Hepatocyte (in vitro differentiated cells): ENCODE measurements around the gene RMI2. TPM values are rescaled to one million over a fixed set of nuclear protein-coding genes. Genes with fewer than 3 reads are reported as not detected.

Source experiments
- DNase-seq: peaks from one replicate; pipeline ENCODE4 v3.0.0-alpha.2; 2016; ENCODE audit warnings: low spot score
- H2AFZ ChIP-seq: fragments of 200-600 bp; sonication (generic); 2 replicates; pipeline ENCODE4 v1.6.0; 2016; ENCODE audit warnings: antibody characterized with exemption, mild to moderate bottlenecking
- H3K27ac ChIP-seq: fragments of 200-600 bp; sonication (generic); 2 replicates; pipeline ENCODE4 v1.5.1; 2016; ENCODE audit warnings: mild to moderate bottlenecking
- H3K27me3 ChIP-seq: fragments of 200-600 bp; sonication (generic); 2 replicates; pipeline ENCODE4 v1.6.1; 2016
- H3K36me3 ChIP-seq: fragments of 200-600 bp; sonication (generic); replicated peaks from 2 replicates; pipeline ENCODE4 v1.5.1; 2016; ENCODE audit warnings: low read depth; ENCODE audit not compliant: insufficient read depth
- H3K4me1 ChIP-seq: fragments of 200-600 bp; sonication (generic); 2 replicates; pipeline ENCODE4 v1.5.1; 2016; ENCODE audit warnings: mild to moderate bottlenecking, moderate library complexity; ENCODE audit not compliant: insufficient read depth
- H3K4me2 ChIP-seq: fragments of 200-600 bp; sonication (generic); 2 replicates; pipeline ENCODE4 v1.6.0; 2016
- H3K4me3 ChIP-seq: fragments of 200-600 bp; sonication (generic); 2 replicates; pipeline ENCODE4 v1.5.1; 2016; ENCODE audit warnings: mild to moderate bottlenecking
- H3K79me2 ChIP-seq: fragments of 200-600 bp; sonication (generic); 2 replicates; pipeline ENCODE4 v1.6.0; 2017; ENCODE audit warnings: mild to moderate bottlenecking
- H3K9me2 ChIP-seq: fragments of 200-600 bp; sonication (generic); replicated peaks from 2 replicates; pipeline ENCODE4 v1.6.0; 2017; ENCODE audit warnings: mild to moderate bottlenecking; ENCODE audit not compliant: insufficient read depth
- H3K9me3 ChIP-seq: fragments of 200-600 bp; sonication (generic); 2 replicates; pipeline ENCODE4 v1.5.1; 2016; ENCODE audit warnings: low read depth, mild to moderate bottlenecking
- H4K20me1 ChIP-seq: fragments of 200-600 bp; sonication (generic); 2 replicates; pipeline ENCODE4 v1.6.0; 2016; ENCODE audit warnings: mild to moderate bottlenecking; ENCODE audit not compliant: insufficient read depth, poor library complexity, severe bottlenecking
- EZH2 ChIP-seq: fragments of 200-600 bp; sonication (generic); IDR thresholded peaks from 2 replicates; pipeline ENCODE4 v1.6.1; 2016; ENCODE audit warnings: antibody characterized with exemption, mild to moderate bottlenecking, borderline replicate concordance
- EZH2phosphoT487 ChIP-seq: fragments of 200-600 bp; sonication (generic); IDR thresholded peaks from one replicate; pipeline ENCODE4 v1.6.1; 2018; ENCODE audit warnings: antibody characterized with exemption, mild to moderate bottlenecking, low read depth, moderate library complexity; ENCODE audit not compliant: unreplicated experiment, severe bottlenecking
- WGBS: methylation state at CpG from one replicate; pipeline ENCODE4 v1.1.6; 2016; ENCODE audit warnings: low lambda C conversion rate; ENCODE audit errors: missing lambda C conversion rate; 5-methylcytosine and 5-hydroxymethylcytosine counted together
- polyA plus RNA-seq: library from polyadenylated mRNA; unstranded; fragments of >200 nt; fragmentation: Nextera tagmentation; extraction: Ambion mirVana; gene quantifications from 2 replicates; pipeline ENCODE4 v1.2.1, GENCODE V29; 2016
- total RNA-seq: library from RNA; depleted of rRNA; stranded (reverse); fragments of >200 nt; gene quantifications from 2 replicates; pipeline ENCODE4 v1.2.3, GENCODE V29; 2014
- TF ChIP-seq, protein P1 (sequence below): fragments of 200-600 bp; sonication (generic); IDR thresholded peaks from 2 replicates; pipeline ENCODE4 v1.5.1; 2016; ENCODE audit warnings: antibody characterized with exemption, mild to moderate bottlenecking; ENCODE audit not compliant: poor library complexity

The RMI2 gene
- total and polyA plus RNA-seq, 2 experiments from 2014 or later: 9.8 to 11.4 TPM

DNA sequence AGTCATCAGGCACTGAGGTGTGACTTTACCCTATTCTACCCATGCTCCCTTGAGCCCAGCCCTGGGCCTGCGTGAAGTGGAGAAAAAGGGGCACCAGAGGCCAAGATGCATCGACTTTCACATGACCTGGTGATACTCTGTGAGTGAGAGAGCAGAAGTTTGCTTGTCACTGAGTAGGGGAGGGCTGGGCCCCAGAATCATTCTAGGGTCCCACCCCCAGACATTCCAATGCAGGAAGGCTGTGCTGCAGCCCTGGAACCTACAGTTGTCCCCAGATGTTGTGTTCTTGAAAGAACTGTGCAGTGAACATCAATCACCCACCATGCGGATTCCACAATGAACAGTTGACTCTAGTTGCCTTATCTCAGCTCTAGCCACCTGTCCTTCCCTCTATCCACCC is 6.2 kb upstream of the RMI2 start:
- TF ChIP-seq EZH2phosphoT487 (no peak), EZH2 (no peak)
- TF ChIP-seq, protein P1, sequence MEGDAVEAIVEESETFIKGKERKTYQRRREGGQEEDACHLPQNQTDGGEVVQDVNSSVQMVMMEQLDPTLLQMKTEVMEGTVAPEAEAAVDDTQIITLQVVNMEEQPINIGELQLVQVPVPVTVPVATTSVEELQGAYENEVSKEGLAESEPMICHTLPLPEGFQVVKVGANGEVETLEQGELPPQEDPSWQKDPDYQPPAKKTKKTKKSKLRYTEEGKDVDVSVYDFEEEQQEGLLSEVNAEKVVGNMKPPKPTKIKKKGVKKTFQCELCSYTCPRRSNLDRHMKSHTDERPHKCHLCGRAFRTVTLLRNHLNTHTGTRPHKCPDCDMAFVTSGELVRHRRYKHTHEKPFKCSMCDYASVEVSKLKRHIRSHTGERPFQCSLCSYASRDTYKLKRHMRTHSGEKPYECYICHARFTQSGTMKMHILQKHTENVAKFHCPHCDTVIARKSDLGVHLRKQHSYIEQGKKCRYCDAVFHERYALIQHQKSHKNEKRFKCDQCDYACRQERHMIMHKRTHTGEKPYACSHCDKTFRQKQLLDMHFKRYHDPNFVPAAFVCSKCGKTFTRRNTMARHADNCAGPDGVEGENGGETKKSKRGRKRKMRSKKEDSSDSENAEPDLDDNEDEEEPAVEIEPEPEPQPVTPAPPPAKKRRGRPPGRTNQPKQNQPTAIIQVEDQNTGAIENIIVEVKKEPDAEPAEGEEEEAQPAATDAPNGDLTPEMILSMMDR: no peak
- Histone ChIP-seq H2AFZ (no peak overlapping the region), H3K36me3 (no peaks in the 10 kb centered on the region), H3K4me1 (no peaks in the 10 kb centered on the region), H4K20me1 (no peaks in the 10 kb centered on the region), H3K9me3 (no peaks in the 10 kb centered on the region), H3K9me2 (no peaks in the 10 kb centered on the region), H3K27ac (no peak overlapping the region), H3K79me2 (no peaks in the 10 kb centered on the region), H3K4me3 (no peak overlapping the region), H3K27me3 (no peaks in the 10 kb centered on the region), H3K4me2 (no peak overlapping the region)
- DNase-seq: no peak
- WGBS: 73% methylated on average over 3 of the region's 3 CpGs

DNA sequence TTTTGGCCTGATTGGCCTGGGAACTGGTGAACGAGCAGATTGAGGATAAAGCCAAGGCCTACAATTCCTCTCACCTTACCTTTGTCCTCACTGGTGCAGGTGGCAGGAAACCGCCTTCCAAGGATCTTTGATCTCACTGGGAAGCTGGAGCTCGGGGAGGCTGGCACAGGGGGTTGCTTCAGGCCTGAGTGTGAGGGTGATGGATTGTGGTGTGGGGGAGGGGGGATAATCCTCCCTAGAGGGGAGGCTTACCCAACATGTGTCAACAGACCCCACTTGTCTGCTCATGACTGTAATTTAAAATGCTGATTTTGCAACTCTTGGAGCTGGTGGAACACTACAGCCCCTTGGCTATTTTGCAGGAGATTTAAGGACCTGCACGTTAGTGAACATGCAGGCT is 4.5 kb upstream of the RMI2 start:
- no peaks in the 10 kb centered on the region for H3K9me2 ChIP-seq
- no peaks in the 10 kb centered on the region for H4K20me1 ChIP-seq
- no peak overlapping the region for H2AFZ ChIP-seq
- H3K4me1 ChIP-seq: no peaks in the 10 kb centered on the region
- H3K27me3 ChIP-seq: no peaks in the 10 kb centered on the region
- H3K27ac ChIP-seq: no peak overlapping the region
- 61% methylated on average over 4 of the region's 4 CpGs for WGBS
- no peak overlapping the region for H3K4me2 ChIP-seq
- no peak for DNase-seq
- H3K4me3 ChIP-seq: no peak overlapping the region
- no peaks in the 10 kb centered on the region for H3K36me3 ChIP-seq
- H3K79me2 ChIP-seq: peaks cover 7% of the 10 kb centered on the region
- no peaks in the 10 kb centered on the region for H3K9me3 ChIP-seq
- TF ChIP-seq, protein P1: no peak
- TF ChIP-seq EZH2phosphoT487: no peak
- no peak for TF ChIP-seq EZH2

DNA sequence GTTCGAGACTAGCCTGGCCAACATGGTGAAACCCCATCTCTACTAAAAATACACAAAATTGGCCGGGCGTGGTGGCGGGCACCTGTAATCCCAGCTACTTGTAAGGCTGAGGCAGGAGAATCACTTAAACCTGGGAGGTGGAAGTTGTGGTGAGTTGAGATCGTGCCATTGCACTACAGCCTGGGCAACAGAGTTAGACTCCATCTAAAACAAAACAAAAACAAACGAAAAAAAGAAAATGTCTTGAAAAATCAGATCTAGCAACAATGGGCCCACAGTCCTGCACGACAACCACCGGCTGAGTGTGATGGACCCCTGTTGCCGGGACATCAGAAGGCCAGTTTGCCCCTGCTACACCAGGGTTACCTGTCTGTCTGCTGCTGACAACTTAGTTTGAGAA is 3.9 kb upstream of the RMI2 start:
- H2AFZ ChIP-seq: no peak overlapping the region
- TF ChIP-seq, protein P1: no peak
- no peak for TF ChIP-seq EZH2
- TF ChIP-seq EZH2phosphoT487: no peak
- H3K9me2 ChIP-seq: no peaks in the 10 kb centered on the region
- no peaks in the 10 kb centered on the region for H4K20me1 ChIP-seq
- H3K79me2 ChIP-seq: peaks cover 14% of the 10 kb centered on the region
- H3K27me3 ChIP-seq: no peaks in the 10 kb centered on the region
- DNase-seq: no peak
- H3K4me3 ChIP-seq: no peak overlapping the region
- no peak overlapping the region for H3K27ac ChIP-seq
- no peaks in the 10 kb centered on the region for H3K4me1 ChIP-seq
- H3K4me2 ChIP-seq: no peak overlapping the region
- no peaks in the 10 kb centered on the region for H3K9me3 ChIP-seq
- WGBS: 96% methylated on average over 9 of the region's 9 CpGs
- H3K36me3 ChIP-seq: no peaks in the 10 kb centered on the region
